ENCODE measurements around the gene LRP6.
"Not testable (repeated sequence)": the region's sequence is repeated elsewhere in the genome, so short reads cannot be mapped to it uniquely, and the experiment has no call there.

Gene LRP6

GRCh38 chr12:12265571-12266388 lies 1.1 kb downstream of the LRP6 start:
- H3K4me3 ChIP-seq (ENCODE audit: low read length) = peak overlapping the region; percentile 99
- TF ChIP-seq CTCF (conservative IDR thresholded peaks at IDR 0.05; ENCODE audit: low read length) = no peak
- peak; percentile 60 for DNase-seq (ENCODE audit: low read depth)

DNA sequence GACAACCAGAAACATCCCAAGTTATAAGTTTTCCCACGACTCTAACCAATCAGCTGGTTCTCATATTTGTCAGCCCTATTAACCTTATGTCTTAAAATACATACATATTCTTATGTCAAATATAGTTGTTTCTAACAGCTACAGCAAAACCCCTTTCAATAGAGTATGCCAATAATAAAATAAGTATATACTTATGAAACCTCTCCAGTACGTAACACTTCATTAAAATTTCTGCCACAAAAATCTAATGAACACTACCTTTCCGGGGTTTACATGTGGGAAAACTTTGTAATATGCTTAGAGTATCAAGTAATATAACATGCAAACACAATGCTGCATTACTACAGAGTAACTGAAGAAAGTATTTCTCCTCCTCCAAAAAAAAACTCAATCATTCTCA lies 1.8 kb downstream of the LRP6 start:
- H3K4me3 ChIP-seq (ENCODE audit: low read length) = peak overlapping the region; percentile 99
- no peak for TF ChIP-seq CTCF (conservative IDR thresholded peaks at IDR 0.05; ENCODE audit: low read length)
- DNase-seq (ENCODE audit: low read depth) = no peak

GRCh38 chr12:12263909-12264308 lies 2.9 kb downstream of the LRP6 start:
- no peak for DNase-seq (ENCODE audit: low read depth)
- no peak overlapping the region for H3K4me3 ChIP-seq (ENCODE audit: low read length)
- TF ChIP-seq CTCF (conservative IDR thresholded peaks at IDR 0.05; ENCODE audit: low read length) = no peak

DNA sequence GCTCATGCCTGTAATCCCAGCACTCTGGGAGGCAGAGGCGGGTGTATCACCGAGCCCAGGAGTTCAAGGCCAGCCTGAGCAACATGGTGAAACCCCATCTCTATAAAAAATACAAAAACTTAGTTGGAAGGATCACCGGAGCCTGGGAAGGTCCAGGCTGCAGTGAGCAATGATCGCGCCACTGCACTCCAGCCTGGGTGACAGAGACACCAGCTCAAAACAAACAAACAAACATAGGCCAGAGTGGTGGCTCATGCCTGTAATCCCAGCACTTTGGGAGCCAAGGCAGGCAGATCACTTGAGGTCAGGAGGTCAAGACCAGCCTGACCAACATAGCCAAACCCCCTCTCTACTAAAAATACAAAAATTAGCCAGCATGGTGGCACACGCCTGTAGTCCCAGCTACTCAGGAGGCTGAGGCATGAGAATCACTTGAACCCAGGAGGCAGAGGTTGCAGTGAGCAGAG lies 10.5 kb downstream of the LRP6 start:
- DNase-seq (ENCODE audit: low read depth); H3K4me3 ChIP-seq (ENCODE audit: low read length): not testable (repeated sequence)

GRCh38 chr12:12254553-12254952 lies 12.3 kb downstream of the LRP6 start:
- TF ChIP-seq CTCF (conservative IDR thresholded peaks at IDR 0.05; ENCODE audit: low read length) = no peak
- no peak overlapping the region for H3K4me3 ChIP-seq (ENCODE audit: low read length)
- DNase-seq (ENCODE audit: low read depth) = no peak

- H3K4me3 ChIP-seq (ENCODE audit: low read length) = no peak overlapping the region
- DNase-seq (ENCODE audit: low read depth) = no peak
- TF ChIP-seq CTCF (conservative IDR thresholded peaks at IDR 0.05; ENCODE audit: low read length) = no peak
Measured at GRCh38 chr12:12249216-12250050, 17.4 kb downstream of the LRP6 start.

GRCh38 chr12:12247584-12247983 lies 19.3 kb downstream of the LRP6 start:
- no peak for TF ChIP-seq CTCF (conservative IDR thresholded peaks at IDR 0.05; ENCODE audit: low read length)
- H3K4me3 ChIP-seq (ENCODE audit: low read length) = no peak overlapping the region
- no peak for DNase-seq (ENCODE audit: low read depth)
